C1 segment of cervical spinal cord (tissue), 14 donors: ENCODE data around the gene LSM2.
"Not testable (repeated sequence)": the region's sequence is repeated elsewhere in the genome, so short reads cannot be mapped to it uniquely, and the experiment has no call there.

Experiments
- DNase-seq, 14 donors: peaks; one replicate each; lab custom pipeline; 2025; lab: John Stamatoyannopoulos, UW

Gene LSM2

GRCh38 chr6:31827286-31828079 is 20.7 kb upstream of the LSM2 start, which contains the start of gene HSPA1B:
Gene HSPA1B, plus strand, starts transcription at chr6:31827738. Its CDS starts 213 bp downstream, at chr6:31827951.
- DNase-seq = peak; percentile 86 to 100 (median 99)

DNA sequence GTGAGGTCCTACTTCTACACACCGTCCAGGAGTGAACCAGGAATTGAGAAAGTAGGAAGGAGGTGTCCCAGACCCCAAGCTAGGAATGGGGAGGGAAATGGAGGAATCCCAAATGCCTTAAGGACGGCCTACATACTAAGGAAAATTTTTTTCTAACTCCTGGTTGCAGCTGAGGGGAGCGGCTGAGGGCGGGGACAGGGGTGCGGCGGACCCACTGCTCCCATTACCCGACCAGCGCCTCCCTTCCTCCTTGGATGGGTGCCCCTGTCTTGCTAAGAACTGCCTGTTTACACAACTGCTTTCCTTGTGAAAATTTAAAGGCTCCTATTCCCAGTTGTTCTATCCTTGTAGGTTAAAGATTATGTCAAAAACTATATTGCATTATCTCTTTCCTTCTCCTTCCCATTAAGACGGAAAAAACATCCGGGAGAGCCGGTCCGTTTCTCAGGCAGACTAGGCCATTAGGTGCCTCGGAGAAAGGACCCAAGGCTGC is 20.1 kb upstream of the LSM2 start:
- peak in 10 of 14 donors; percentile 27 to 83 (median 76) for DNase-seq

DNA sequence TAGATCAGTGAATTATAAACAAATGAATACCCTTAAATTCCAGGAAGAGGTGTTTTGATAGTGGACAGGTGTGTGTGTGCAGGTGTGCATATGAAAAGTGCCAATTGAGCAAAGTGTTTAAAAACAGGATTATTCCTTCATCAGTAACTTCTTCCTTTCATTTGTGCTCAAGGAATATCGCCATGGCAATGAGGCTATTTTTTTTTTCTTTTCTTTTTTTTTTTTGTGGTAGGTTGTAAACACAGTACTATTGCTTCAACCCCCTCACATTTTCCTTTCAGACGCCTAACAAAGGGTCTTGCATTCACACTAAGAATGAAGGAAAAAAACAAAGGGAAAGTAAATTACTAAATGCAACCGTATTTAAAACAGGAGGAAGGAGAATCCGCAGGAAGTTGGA is 18.8 kb upstream of the LSM2 start:
- no peak for DNase-seq

GRCh38 chr6:31823592-31824196 is 16.9 kb upstream of the LSM2 start:
- DNase-seq = not testable (repeated sequence)

DNA sequence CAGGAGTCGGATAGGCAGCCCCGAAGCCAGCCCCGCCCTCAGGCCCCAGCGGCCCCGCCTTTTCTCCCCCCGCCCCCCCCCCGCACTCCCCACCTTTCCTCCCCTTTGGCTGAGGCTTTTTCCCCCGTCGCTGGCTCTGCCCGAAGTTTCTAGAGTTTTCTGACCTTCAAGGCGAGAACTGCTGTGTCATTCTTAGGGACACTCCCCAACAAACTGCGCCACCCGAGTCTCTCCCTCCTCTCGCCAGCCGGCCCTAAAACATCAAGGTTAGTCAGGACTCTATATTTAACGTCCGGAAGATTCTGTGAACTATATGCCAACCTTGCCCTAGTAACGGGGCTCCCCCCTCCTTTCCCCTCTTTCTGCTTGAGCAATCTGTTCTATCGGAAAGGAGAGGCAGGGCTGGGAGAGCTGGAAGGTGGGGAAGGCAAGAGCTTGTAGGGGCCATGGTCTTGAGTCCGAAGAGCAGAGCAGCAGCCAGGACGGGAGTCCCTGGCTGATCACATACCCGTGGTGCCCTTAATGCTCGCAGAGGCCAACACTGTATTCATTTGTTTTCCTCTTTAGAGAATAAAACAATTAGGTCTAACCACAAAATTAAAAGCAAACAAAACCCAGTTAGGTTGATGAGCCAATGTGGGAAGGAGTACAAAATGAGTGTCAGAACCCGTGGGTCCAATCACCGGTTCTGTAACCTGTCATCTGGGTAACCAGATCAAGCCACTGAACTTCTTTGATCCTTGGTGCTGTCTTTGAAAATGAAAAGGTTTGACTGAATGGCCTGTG is 15.5 kb upstream of the LSM2 start:
- peak in 13 of 14 donors; percentile 32 to 87 (median 79) for DNase-seq

- DNase-seq = peak in 11 of 14 donors; percentile 40 to 83 (median 66)
Measured at GRCh38 chr6:31821301-31822035, 14.7 kb upstream of the LSM2 start.

GRCh38 chr6:31820399-31820798 is 13.6 kb upstream of the LSM2 start:
- DNase-seq = not testable (repeated sequence)

DNA sequence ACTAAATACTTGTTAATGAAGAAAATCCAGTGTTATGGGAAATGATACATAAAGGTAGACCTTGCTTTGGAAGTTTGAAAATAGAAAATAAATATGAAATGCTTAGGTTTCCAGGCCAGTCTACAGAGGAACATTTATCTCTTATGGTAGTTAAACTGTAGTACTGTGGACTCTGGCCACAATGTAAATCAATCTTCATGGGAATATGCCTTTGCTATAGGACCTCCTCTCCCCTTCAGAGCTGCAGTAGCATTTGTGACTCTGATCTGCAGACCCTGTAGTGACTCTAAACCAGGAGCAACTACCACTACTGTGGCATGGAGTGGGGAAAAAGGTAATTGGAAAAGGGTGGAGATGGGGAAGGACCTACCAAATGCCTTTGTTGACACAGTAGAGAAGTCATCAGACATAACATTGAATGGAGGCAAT is 13.1 kb upstream of the LSM2 start:
- no peak for DNase-seq

DNA sequence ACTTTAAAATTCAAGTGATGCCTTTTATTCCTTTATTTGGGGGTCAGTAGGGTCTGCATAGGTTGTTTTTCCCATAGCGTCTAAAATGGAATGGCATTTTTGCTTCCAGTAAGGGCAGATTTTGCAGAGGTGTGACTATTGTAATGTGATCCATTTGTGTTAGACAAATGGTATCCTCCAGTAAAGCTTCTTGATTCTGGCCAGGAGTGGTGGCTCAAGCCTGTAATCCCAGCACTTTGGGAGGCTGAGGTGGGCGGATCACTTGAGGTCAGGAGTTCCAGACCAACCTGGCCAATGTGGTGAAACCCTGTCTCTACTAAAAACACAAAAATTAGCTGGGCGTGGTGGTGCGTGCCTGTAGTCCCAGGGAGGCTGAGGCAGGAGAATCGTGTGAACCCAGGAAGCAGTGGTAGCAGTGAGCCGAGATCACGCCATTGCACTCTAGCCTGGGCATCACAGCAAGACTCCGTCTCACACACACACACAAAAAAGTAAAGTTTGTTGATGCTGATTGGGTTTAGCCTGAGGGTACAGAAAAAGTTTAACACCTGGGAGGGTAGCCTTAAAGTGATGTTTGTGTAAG is 11.3 kb upstream of the LSM2 start:
- peak in 8 of 14 donors; percentile 37 to 75 (median 55) for DNase-seq

- DNase-seq = peak in 11 of 14 donors; percentile 22 to 82 (median 42)
Measured at GRCh38 chr6:31817133-31817928, 10.6 kb upstream of the LSM2 start.

GRCh38 chr6:31815025-31815838 is 8.5 kb upstream of the LSM2 start, which contains the start of the genes HSPA1A and HSPA1L:
Gene HSPA1A, plus strand, starts transcription at chr6:31815543. Its CDS starts 214 bp downstream, at chr6:31815757.
Gene HSPA1L, minus strand, starts transcription at chr6:31815283. Its CDS starts 3,311 bp downstream, at chr6:31811972.
- DNase-seq = peak; percentile 89 to 100 (median 98)

- peak; percentile 55 to 97 (median 92) for DNase-seq
Measured at GRCh38 chr6:31814677-31815024, 7.9 kb upstream of the LSM2 start.

GRCh38 chr6:31813465-31813849 is 6.7 kb upstream of the LSM2 start:
- no peak for DNase-seq

DNA sequence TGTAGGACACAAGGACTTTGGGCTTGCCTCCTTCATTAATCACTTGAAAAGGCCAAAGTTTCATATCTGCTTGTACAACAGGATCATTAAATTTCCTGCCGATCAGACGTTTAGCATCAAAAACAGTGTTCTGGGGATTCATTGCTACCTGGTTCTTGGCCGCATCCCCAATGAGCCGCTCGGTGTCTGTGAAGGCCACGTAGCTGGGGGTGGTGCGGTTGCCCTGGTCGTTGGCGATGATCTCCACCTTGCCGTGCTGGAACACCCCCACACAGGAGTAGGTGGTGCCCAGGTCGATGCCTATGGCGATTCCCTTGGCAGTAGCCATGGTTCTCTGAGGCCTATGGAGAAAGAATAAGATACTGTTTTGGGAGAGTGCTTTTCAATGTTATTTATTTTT is 4.9 kb upstream of the LSM2 start:
- no peak for DNase-seq

DNA sequence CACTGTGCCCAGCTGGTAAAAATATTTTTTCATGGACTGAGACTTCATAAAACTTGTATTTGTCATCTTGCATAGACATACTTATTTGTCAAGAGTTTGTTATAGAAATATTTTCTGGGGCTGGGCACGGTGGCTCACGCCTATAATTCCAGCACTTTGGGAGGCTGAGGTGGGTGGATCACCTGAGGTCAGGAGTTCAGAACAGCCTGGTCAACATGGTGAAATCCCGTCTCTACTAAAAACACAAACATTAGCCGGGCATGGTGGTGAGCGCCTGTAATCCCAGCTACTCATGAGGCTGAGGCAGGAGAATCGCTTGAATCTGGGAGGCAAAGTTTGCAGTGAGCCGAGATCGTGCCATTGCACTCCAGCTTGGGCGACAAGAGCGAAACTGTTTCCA is 1.8 kb upstream of the LSM2 start:
- DNase-seq = not testable (repeated sequence)

- DNase-seq = no peak
Measured at GRCh38 chr6:31805939-31806469, 762 bp downstream of the LSM2 start.

GRCh38 chr6:31801031-31801927 is 5.5 kb downstream of the LSM2 start:
- not testable (repeated sequence) for DNase-seq

DNA sequence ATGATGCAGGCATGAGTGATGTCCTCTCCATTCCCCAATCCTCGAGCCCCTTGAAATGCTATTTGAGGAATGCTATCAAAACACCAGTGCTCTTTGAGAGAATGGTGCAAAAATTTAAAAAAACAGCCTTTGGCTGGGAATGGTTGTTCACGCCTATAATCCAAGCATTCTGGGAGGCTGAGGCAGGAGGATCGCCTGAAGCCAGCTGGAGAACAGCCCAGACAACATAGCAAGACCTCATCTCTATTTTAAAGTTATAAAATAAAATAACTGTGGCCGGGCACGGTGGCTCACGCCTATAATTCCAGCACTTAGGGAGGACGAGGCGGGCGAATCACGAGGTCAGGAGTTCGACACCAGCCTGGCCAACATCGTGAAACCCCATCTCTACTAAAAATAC is 7.0 kb downstream of the LSM2 start:
- no peak for DNase-seq
